ENCODE measurements around the gene NDST1.

Gene NDST1

DNA sequence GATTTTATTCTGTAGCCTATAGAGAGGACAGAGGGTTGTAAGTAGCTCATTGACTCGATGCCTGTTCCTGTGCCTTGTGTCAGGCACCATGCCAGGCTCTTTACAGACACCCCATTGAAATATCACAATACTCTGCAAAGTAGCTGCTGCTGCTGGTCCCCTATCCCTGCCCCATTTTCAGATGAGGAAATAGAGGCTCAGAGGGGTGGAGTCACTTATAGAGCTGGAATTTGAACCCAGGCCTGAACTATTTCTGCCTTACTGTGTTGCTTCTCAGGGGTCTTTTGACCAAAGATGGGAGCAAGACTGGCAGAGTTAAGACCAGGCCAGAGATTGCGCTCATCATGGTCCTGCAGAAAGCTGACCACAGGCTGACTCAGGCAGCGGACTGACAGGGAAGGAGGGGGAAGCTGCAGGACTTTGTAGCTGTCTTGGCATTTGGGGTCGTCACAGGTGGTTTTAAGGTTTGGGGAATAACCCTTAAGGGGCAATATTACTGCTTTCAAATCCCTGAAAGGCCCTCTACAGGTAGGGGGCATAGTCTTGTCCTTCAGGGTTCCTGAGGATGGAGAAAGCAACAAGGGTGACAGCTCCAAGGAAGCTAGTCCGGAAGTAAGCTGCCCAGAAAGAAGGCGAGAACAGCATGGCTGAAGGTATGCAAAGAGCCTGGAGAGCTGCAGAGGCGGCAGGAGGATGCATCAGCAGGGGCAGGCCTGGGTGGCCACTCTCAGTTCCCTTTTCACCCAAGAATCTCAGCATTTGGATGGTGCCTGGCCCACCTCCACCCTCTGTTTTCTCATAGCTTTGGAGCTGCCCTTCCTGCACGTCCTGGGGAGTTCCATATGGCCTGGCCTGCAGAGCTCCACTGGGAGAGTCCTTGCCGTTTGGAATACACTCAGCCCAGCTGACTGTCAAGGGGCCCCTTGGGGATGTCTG is 18.3 kb upstream of the NDST1 start:
- peak; percentile 85 for DNase-seq (ENCODE audit: low read depth)

DNA sequence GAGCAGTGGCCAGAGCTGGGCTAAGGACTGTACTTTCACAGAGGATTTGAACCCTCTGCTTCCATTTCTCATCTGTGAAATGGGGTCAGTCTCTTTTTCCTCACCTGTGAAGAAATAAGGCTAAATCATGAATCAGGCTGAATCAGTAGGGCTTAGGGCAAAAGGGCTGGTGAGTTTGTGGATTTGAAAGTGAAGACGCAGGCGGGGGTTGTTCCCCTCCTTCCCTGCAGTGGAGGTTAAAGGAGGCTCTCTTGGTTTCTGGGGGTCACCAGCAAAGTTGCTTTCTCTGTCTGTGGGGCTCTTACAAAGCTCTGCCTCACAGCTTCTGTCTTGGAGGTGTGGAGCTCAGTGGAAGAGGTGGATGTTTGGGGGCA is 17.6 kb upstream of the NDST1 start:
- peak; percentile 42 for DNase-seq (ENCODE audit: low read depth)

DNA sequence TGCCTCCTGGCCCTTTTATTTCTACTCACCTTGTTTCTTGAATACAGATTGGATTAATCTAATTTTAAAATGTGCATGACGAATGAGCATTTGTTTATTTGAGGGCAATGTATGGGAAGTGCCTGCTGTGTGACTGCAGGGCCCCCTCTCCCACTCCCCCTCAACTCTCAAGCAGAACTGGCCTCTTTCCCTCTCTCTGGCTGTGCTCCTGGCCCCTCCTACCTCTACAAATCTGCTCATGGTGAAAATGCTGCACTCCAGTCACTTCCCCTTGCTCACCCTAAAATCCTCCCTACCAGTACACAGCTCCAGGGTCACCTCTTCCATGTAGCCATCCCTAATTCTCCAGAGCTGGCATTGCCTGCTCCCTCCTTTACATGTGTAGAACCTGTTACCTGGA is 17.2 kb upstream of the NDST1 start:
- DNase-seq (ENCODE audit: low read depth), result no peak

DNA sequence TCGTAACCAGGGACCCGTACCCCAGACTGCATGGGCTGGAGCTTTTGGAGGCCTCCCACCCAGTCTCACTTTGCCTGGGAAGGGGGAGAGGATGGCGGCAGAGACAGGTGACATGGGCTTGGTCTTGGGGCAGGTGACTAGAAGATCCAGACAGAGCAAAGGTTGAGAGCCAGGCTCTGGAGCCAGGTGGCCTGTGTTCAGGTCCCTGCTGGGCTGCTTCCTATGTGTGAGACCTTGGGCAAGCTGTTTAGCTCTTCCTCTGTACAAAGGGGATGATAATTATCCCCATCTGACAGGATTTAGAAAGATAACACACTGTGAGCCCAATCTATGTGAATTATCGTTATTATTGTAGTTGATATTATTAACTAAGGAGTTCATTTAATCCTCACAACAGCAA is 16.1 kb upstream of the NDST1 start:
- no peak for DNase-seq (ENCODE audit: low read depth)

DNA sequence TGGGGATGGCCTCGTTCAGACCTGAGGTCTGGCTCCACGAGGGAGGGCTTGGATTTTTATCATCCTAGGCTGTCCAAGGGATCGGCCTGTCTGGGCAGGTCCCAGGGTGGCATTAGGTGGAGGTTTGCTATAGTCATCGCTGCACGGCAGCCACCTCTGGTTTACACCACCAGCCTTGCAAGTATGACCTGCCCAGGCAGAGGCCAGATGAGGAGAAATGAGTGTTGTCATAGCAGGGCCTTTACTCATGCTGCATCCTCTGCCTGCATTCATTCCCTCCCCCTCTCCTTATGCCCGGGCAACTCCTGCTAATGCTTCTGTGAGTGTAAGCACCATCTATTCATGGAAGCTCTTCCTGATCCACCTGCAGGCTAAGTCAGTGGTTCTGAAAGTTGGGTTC is 15.3 kb upstream of the NDST1 start:
- DNase-seq (ENCODE audit: low read depth), result peak; percentile 93

DNA sequence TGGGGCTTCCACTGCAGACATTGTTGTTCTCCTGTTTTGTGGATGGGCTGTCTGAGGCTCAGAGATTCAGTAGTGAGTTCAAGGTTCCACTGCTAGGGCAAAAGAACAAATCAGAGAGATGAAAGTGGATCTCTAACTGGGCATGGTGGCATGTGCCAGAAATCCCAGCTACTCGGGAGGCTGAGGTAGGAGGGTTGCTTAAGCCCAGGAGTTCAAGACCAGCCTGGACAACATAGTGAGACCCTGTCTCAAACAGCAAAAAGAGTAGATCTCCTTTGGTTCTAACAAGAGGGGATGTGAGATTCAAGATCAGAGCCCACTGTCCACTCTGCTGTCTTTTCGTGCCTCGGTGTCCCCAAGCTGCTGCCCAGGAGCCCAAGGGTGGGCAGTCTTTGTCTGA is 11.8 kb upstream of the NDST1 start:
- no peak for DNase-seq (ENCODE audit: low read depth)

DNA sequence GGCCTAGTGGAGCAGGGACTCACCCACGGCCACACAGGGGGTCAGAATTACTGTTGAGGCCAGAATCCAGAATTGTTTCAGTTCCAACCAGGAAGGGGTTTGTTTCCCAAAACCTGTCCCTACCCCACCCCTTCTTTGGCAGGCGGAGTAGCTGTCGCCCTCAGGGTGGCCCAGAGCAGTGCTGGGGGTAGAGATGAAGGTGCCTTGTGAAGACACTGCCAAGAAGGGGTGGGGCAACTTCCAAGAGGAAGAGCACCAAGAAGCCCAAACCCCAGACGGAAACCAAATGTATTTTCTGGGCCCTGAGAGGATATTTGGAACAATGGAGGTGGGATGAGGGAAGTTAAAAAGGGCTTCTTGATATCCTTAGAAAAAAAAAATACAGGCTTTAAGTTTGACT is 11.4 kb upstream of the NDST1 start:
- DNase-seq (ENCODE audit: low read depth), result no peak

DNA sequence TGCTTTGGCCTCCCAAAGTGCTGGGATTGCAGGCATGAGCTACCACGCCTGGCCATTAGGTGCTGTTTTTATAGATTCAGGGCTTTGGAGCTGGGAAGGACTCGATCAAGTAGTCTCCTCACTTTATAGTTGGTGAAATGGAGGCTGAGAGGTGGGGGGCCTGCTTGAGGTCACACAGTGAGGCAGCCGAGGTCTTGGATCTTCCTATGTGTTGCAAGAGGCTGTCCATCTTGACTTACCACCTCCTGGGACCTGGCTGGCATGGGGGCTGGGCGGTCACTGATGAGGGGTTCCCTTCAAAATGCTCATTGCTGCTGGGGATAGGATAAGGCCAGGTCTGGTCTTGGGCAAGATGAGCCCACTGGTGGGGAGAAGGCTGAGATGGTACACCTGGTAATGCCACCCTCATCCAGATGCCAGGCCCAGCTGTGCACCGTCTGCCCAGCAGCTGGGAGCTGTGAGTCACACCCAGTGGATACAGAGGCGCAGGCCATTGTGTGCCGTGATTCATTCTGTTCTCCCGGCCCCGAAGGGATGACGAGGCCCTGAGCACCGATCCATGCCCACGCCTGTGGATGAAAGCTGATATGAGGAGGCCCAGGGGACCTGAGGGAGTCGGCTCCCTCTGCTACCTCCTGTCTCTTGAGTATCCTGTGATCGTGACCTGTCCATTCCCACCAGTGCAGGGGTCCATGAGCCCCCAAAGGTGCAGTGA is 10.5 kb upstream of the NDST1 start:
- peak; percentile 98 for DNase-seq (ENCODE audit: low read depth)

DNA sequence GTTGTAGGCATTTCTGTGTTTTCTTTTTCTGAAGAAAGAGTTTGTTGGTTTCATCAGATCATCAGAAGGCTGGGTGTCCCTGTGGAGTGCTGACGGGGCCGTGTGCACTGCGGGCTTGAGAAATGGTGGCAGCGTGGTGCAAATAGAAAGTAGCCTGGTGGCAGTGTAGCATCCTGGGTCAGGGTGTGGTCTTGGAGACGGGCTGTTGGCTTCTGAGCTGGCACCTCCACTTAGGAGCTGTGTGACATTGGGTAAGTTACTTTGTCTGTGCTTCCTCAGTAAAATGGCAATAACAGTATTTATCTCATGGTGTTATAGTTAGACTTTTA is 10.0 kb upstream of the NDST1 start:
- peak; percentile 37 for DNase-seq (ENCODE audit: low read depth)

DNA sequence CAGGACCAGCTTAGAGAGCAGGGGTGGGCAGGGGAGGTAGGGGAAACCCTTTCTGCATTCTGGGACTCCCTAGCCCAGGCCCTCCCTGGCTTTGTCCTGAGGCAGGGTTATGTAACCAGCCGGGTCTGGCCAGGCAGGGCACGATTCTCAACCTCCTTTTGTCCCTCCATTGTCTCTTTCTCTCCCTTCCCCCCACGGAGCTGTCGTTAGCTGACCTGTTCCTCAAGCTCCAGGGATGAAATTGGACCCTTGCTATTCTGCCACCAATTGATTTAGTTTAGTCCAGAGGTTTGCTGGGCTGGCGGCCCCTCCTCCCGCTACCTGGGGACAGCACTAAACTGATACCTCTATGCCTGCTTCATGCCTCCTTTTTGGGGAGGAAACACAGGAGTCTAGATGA is 9.4 kb upstream of the NDST1 start:
- no peak for DNase-seq (ENCODE audit: low read depth)

DNA sequence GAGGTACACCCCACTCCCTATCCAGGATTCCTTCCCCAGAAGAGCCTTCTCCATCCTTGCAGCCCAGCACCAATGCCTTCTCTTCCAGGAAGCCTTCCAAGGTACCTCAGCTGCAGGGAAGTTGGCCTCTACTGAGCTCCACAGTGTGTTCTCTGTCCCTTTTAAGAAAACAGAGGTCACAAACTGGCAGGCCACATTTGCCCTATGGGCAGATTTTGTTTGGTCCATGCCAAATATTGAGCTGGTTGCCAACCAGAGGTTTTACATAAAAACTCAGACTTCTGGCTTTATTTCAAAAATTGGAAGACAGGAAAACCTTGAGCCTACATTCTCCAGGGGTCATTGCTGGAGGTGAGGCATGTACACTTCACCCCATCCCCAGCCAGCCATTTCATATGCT is 9.0 kb upstream of the NDST1 start:
- no peak for DNase-seq (ENCODE audit: low read depth)

DNA sequence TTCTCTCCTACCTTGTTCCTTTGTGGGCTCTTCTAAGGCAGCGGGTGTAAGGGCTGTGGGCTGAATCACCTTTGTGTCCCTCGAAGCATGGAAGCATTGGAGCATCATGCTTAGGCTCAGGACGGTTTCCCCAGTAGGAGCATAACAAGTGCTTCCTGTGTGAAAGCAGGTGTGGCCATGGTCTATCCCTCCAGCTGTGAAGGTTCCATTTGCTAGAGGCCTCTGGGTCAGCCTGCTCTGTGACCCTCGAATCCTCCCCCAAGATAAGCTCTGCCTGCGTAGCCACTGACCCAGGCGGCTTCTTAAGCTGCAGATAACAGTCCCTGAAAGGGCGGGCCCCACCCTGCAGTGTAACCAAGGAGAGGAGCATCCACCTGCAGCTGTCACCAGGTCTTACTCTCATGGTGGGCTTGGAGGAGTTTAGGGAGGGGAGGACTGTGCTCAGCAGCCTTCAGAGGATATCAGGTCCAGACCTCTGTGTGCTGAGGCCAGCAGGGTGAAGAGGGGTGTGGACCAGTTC is 8.4 kb upstream of the NDST1 start:
- DNase-seq (ENCODE audit: low read depth), result no peak

DNA sequence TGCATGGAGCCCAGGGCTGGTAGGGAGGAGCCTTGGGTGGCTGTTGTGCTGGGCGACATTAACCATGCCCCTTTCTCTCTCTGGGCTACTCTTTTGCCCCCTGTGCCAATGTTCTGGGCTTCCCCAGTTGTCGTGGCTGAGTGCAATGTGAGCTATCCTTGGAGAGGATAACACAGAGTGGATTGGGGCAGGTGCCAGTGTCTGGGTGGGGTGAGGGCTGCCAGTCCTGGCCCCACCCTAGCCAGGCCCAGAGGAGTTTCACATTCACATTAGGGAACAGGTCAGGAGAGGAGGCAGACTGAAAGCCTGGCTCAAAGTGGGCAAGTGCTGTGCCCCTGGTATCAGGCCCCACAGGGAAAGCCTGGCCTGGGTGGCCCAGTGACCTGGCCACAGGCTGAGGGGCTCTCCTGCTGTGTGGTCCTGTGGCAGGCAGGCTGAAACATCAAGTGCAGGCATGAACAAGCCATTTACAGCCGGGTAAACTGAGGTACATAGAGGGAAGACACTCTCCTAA is 7.5 kb upstream of the NDST1 start:
- no peak for DNase-seq (ENCODE audit: low read depth)

DNA sequence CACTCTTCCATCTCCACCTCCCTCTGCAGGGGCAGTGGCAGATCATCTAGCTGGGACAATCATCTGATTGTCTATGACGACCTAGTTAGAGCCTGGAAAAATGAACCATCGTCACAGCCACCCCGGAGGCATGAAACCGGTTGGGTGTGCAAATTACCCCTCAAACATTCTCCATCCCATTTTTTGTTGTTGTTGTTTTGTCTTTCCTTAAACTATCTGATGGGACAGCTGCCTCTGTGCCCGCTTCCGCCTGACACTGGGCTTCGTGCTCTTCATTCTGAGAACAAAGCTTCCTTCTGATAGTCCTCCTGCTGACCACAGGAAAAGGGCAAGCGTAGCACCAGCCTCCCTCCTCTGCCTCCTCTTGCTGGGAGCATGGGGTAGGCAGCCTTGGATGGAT is 7.0 kb upstream of the NDST1 start:
- DNase-seq (ENCODE audit: low read depth), result no peak

DNA sequence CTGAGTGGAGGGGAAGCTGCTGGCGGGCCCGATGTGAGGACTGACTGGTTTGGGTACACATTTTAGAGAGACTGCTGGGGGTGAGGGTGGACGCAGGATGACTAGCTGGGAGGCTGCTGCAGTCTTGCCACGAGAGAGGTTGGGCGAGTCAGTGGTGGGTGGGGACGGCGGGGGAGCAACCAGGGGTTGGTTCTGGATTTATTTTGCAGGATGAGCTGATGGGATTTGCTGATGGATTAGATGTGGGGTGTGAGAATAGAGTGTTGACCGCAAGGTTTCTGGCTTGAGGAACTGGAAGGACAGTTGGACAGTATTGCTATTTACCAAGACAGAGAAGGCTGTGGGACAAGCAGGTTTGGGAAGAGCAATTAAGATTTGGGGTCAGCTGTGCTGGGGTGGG is 5.8 kb upstream of the NDST1 start:
- peak; percentile 51 for DNase-seq (ENCODE audit: low read depth)

DNA sequence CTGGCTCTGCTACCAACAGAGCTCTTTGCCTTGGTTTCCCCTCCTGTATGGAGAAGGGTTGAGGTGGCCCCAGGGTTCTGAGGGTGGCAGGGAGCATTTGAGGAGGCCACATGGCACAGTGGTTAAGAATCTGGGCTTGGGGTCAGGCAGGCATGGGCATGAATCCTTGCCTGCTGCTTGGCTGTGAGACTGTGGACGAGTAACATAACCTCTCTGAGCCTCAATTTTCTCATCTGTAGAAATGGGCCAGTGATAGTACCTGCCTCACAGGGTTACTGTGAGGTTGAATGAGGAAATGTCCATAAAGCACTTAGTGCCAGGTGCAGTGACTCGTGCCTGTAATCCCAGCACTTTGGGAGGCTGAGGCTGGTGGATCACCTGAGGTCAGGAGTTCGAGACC is 5.1 kb upstream of the NDST1 start:
- no peak for DNase-seq (ENCODE audit: low read depth)

DNA sequence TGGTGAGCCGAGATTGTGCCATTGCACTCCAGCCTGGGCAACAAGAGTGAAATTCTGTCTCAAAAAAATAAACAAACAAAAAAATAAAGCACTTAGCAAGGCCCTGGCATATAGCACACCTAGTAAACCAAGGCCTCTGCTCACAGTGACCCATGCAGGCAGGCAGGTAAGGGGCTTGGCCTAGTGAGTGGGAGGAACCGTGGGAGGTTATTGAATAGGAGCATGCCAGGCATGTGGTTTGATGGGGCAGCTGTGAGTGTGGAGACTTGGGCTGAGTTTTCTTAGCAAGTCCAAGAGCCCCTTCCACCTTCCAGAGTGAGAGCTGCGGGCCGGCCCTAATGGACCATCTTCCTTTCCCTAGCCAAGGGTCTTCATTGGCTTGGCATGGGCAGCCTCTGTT is 4.5 kb upstream of the NDST1 start:
- no peak for DNase-seq (ENCODE audit: low read depth)

DNA sequence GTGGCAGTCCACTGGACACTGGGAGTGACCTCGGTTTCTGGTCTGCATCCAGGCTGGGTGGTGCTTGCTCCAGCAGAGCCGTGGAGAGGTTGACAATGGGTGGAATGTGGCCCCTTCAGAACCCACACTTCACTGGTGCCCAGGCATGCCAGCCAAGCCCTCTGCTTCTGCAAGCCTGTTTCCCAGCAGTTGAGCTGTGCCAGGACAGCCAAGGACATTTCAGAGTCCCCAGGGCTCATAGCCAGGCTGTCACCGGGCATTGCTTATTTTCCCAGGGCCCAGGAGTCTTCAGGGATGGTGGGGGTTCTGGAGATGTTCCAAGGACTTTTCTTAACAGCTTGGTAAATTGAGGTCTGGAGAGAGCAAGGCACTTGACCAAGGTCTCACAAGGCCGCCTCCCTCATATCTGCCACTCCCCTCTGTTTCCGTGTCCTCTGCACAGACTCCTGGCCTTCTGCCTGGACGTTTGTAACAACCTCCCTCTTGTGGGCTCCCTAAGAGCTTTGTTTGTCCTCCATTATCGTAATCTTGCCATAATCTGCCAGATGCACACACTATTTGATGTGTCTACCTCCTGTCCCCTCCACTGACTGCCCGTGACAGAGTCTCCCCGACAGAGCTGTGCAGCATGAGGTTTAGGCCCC is 3.8 kb upstream of the NDST1 start:
- DNase-seq (ENCODE audit: low read depth), result no peak

DNA sequence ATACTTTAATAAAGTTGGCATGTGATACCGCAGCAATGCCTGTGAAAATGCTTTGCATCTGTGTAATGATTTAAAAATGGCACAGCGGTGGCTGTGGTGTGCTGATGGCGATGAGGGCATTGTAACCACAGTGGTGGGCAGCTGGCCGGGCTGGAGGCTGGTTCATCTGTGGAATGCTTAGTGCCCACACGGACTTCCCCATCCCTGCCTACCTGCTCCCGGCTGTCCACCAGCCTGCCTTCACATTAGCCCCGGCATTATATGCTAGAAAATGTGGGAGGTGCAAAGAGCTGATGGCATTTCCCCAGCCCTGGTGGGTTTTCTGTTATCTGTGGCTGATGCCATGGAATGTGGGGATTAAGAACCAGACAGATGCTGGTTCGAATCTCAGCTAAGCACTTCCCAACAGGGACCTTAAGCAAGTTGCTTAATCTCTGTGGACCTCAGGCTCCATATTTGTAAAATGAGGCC is 2.9 kb upstream of the NDST1 start:
- no peak for DNase-seq (ENCODE audit: low read depth)

DNA sequence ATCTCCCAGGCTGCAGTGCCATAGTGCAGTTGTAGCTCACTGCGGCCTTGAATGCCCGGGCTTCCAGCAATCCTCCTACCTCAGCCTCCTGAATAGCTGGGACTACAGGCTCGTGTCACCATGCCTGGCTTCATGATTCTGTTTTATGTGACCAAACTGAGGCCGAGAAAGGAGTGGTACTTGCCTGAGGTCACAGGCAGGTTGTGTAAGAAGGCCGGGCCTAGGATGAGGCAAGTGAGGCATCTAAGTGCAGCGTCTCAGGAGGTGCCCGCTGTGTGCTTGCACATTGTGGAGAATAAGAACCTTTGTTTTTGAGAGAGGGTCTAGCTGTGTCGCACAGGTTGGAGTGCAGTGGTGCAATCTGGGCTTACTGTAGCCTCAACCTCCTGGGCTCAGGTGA is 2.1 kb upstream of the NDST1 start:
- DNase-seq (ENCODE audit: low read depth), result no peak

DNA sequence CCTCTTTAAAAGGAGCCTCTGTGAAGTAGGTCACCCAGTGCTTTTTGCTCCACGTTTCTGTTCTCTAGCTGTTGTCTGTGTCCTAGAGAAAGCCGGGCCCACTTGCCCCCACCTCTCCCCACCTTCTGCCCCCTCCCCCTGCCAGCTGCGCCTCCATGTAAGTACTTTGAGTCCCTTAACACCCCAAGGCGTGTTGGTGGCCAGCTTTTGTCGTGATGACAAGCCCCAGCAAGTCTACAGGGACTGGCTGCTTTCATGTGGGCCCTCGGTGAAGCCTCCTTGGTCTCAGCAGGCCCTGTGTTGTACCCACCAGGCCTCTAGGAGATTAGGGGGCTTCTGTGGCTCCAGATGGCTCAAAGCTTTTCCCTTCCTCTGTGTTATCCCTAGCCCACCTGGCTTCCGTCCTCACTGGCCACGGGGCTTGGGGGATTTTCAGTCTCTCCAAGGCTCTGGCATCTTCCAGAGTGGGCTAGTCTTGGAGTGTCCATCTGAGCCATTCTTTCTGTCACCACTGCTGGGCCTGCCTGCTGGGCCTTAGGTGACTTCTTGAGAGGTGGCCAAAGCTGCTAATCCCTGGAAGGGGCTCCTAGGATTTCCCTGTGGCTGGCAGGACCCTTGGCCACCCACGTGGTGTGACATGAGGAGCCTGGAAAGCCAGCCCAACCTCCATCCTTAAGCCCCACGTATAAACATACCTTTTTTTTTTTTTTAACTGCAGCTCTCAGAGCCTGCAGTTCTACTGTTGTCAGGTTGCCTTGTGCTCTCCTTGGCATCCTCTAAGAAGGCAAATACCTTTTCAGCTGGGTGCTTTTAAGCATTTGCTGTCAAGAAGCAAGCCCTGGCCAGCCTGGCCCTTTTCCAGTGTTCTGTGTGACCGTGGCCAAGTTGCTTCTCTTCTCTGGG is 1.1 kb upstream of the NDST1 start:
- no peak for DNase-seq (ENCODE audit: low read depth)

DNA sequence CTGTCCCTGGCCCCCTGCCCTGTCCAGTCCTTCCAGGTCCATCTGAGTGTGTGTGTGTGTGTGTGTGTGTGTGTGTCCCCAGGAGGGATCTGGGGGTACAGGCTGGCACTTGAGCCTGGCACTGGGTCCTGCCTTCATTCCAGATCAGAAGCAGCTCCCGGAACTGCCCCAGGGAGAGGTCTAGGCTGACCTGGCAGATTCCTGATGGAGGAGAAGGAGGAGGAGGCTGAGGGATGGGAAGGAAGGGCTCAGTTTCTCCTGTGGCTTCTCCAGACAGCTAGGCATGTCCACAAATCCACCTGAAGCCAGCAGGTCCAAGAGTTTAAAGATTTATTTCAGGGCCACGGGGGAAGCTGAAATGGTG is 328 bp downstream of the NDST1 start:
- DNase-seq (ENCODE audit: low read depth), result no peak

Data from ELR (cell line).